SHP77 treated with DMSO at 0.1 percent for 48 hours (cell line): ENCODE measurements around the gene EPHA1.

Experiments
- DNase-seq: peaks from one replicate; lab custom pipeline; 2025; lab: John Stamatoyannopoulos, UW

Gene EPHA1

DNA sequence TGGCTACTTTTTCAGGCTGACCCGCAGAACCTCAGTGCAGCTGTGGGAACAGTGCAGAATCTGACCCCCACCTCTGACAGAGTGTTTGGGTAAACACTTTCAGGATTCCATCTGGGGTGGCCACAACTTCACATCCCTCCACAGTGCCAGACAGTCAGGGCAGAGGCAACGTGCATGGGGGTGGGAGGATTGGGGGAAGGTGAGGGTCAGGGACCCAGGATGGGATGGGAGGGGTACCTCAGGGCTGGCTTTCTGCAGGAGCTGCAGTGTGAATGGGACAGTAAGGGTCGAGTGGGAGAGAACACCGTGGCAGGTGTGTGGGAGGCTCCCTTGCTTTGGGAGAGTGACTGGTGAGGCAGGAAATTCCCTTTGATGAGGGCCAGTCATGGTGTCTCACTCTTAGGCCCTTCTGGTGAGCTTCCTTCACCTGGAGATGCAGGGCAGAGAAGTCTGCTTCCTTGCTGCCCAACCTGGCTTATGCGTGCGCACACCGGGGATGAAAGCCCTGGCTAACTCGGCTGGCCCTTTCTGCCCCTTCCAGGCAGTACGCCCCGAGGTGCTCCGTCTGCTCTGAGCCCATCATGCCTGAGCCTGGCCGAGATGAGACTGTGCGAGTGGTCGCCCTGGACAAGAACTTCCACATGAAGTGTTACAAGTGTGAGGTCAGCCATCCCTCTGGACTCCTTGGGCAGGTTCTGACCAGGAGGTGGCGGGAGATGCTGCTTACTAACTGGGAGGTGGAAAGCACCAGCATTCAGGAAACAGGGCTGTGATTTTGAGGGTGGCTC, 19.1 kb downstream of the EPHA1 start:
- no peak for DNase-seq

DNA sequence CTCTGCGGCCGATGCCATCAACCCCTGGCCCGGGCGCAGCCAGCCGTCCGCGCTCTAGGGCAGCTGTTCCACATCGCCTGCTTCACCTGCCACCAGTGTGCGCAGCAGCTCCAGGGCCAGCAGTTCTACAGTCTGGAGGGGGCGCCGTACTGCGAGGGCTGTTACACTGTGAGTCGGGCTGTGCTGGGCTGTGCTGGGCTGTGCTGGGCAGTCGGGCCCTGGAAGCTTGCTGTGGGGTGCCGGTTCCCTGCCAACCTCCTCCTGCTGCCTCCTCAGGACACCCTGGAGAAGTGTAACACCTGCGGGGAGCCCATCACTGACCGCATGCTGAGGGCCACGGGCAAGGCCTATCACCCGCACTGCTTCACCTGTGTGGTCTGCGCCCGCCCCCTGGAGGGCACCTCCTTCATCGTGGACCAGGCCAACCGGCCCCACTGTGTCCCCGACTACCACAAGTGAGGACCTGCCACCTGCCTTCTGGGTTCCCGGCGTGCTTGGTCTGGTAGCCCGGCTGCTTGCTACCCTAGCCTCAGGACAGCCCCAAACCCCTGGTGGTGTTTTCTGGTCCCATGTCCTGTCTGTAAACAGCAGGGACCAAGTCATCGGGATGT, 20.1 kb downstream of the EPHA1 start:
- DNase-seq = no peak

DNA sequence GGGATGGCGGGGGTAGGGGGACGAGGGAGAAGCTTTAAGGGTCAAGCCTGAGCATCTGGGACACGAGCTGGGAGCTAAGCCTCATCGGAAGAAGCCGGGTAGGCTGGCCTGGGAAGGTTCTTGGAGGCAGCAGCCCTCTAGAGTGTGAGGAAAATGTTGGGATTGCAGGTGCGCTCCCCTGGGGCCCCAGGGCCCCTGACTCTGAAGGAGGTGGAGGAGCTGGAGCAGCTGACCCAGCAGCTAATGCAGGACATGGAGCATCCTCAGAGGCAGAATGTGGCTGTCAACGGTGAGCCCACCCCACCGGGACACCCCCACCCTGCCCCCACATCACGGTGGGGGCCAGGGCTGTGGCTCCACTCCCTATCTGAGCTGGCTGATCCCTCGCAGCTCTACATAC, 20.6 kb downstream of the EPHA1 start:
- DNase-seq = no peak

DNA sequence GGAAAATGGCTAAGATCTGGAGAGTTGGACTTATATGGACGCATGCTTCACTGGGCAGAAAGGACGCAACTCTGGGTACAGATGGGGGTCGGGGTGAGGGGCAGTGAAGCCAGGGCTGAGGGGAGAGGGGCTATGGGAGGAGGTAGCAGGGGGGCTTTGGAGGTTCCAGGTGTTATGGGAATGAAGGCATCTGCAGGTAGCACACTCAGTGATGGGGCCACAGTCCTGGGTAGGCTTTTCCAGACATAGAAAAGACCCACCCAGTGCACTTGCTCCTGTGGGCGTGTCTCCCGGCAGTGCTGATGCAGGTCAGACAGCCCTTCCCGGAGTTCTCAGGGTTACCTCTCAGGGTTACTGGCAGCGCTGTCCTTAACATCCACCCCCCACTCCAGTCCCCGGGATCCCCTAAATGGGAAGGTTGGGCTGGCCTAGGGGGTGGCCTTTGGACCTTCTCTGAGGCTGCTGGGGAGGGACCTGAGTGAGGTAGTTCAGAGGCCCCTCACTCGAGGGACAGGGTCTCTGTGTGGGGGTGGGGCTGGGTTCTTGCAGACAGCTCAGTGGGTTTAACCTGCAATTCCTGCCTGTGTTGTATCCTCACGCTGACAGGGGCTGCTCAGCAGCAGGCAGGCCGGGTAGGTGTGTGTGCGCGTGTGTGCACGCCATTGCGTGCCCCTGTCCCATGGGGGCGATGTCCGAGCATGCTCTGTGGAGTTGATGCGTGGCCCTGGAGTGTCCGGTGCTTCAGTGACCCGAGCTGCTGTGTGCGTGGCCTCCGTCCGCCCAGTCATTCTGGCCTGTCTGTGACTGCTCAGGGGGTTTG, 21.3 kb downstream of the EPHA1 start:
- DNase-seq = no peak

DNA sequence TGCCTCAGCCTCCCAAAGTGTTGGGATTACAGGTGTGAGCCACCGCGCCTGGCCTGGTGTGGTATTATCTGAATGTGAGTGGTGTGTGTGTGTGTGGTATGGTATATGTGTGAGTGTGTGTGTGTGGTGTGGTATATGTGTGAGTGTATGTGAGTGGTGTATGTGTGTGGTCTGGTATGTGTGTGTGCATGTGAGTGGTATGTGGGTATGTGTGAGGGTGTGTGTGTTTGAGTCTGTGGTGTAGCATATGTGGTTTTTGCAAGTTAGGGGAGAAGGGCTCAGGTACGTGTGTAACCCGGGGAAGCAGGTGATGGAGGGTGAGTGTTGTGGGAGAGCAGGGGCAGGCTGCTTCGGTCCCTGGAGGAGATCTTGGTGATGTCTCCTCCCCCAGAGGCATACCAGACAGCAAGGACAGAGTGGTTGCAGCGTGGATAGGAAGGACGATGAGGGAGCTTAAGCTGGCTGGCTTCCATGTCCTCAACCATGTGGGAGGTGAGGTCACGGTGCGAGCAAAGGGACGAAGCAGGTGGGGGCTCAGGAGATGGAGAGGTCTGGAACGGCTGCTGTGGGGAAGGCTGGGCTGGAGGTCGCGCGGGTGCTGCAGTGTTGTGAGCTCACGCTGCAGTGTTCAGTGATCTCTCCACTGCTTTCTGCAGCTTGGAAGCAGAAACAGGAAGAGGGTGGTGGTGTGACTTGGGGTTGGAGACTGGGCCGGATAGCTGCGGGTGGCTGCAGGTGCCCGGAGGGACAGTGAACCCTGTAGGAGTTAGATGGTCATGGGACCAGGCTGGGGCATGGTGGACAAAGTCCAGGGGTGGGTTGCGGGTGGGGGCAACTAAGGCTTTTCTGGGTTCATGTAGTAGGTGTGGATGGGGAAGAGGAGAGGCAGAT, 22.5 kb downstream of the EPHA1 start:
- DNase-seq = no peak

DNA sequence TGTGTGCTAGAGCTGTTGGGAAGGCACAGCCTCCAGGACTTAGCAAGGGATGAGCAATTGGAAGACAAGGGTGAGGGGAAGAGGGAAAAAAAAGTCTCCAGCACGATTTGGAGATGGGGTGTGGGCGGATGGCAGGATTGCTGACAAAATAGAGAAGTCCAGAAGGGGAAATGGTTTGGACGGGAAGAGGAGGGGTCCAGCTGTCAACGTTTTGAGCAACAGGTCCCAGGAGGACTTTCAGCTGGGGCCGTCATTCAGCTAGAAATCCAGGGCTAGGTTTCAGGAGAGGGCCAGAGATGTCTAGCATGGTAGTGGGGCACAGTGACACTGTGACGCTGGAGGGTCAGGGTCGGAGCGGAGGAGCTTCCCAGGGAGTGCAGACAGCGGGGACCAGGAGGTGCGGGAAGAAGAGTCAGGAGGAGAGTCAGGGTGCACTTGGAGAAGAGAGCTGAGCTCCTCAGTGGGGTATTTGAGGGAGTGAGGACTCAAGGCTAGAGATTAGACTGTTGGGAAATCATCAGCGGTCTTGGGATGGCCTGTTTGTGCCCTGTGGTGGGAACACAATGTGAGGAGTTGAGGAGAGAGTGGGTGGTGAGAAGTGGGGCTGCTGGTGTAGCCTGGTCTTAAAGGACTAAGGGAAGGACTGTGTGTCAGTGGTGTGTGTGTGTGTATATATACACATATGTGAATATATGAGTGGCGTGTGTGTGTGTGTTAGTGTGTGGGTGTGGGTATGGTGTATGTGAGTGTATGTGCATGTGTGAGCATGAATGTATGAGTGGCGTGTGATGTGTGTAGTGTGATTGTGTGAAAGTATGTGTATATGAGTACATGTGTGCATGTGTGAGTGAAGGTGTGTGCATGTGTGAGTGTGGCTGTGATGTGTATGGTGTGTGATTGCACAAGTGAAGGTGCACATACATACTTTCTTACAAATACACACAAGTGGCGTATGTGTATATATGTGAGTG, 23.7 kb downstream of the EPHA1 start:
- DNase-seq = no peak

DNA sequence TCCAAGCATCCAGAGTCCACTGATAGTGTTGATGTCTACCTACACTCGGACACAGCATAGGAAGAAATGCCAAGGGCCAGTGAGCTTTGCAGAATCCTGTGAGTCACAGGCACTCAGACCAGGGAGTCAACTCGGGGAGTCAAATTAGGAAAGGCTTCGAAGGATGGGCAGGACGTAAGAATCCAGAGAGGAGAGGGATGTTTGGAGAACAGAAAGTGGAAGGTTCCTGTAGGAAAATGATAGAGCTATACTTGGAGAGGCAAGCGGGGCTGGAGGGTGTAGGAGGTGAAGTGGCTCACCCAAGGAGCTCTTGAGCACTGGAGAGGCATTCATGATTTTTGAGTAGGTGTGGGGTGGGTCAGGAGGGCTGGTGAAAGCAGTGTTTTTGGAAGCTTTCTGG, 24.5 kb downstream of the EPHA1 start:
- DNase-seq = no peak

DNA sequence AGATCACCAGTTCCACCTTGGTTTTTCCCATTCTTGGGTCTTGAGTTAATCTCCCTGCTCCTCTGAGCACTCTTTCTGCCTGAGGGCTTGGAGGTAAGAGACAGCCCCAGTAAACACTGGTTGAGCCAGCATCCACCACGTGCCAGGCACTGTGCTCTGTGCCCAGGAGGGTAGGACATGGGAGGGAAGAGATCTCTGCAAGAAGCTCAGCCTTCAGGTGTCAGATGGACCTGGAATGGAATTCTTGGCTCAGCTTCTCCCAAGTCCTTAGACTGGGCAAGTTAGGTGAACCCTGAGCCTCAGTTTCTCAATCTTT, 25.1 kb downstream of the EPHA1 start:
- DNase-seq = no peak

DNA sequence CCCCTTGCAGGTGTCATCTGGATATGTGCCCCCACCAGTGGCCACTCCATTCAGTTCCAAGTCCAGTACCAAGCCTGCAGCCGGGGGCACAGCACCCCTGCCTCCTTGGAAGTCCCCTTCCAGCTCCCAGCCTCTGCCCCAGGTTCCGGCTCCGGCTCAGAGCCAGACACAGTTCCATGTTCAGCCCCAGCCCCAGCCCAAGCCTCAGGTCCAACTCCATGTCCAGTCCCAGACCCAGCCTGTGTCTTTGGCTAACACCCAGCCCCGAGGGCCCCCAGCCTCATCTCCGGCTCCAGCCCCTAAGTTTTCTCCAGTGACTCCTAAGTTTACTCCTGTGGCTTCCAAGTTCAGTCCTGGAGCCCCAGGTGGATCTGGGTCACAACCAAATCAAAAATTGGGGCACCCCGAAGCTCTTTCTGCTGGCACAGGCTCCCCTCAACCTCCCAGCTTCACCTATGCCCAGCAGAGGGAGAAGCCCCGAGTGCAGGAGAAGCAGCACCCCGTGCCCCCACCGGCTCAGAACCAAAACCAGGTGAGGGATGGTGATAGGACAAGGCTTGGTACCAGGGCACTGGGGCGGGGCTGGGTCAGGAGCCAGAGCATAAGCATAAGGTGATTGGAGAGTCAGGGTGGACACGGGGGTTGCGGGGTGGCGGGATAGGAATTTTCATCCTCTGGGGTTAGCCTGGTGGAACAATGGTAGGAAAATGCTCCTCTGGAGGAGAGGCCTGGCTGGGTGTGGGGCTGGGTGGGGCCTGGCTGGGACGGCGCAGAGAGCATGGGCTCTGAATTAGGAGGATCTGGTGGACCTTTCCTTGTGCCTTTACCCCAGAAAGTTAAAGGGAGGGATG, 25.6 kb downstream of the EPHA1 start:
- DNase-seq = no peak

DNA sequence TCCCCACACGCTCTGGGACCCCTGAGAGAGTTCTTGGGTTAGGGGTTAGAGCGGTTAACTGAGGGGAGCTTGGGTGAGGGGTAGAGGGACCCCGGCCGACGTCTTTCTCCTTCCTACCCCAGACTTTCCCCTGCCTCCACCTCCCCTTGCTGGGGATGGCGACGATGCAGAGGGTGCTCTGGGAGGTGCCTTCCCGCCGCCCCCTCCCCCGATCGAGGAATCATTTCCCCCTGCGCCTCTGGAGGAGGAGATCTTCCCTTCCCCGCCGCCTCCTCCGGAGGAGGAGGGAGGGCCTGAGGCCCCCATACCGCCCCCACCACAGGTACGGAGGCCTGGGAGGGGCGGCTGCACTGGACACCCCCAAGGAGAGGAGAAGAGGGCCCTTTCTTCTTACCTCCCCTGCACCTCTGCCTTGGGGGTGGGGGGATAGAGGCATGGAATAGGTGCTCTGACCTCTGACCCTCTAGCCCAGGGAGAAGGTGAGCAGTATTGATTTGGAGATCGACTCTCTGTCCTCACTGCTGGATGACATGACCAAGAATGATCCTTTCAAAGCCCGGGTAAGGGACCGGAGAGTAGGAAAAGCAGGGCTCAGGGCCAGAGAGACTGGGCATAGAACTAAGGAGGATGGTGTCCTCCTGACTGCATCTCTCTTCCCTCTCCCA, 26.4 kb downstream of the EPHA1 start:
- DNase-seq = no peak

DNA sequence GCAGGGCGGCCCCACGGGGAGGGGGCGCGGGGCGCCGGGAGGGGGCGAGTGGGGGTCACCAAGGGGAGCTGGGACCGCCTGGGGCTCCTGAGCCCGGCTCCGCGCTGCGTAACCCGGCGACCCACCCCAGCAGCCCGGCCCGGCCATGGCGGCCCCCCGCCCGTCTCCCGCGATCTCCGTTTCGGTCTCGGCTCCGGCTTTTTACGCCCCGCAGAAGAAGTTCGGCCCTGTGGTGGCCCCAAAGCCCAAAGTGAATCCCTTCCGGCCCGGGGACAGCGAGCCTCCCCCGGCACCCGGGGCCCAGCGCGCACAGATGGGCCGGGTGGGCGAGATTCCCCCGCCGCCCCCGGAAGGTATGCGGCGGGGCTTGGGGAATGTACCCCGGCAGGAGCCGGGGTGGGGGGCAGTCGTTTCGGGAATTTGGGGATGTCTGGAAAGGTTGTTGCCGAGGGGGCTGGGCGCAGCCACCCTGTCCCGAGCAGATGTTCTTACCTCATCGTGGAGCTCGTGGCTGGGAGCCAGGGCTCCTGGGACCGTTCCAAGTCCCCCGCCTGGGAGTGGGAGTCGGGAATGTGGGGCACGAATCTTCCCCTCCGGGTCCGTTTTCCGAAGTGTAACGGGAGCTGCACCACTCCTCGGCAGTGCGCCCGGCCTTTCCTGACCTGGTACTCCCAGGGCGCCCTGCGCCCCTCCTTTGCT, 27.1 kb downstream of the EPHA1 start:
- no peak for DNase-seq

DNA sequence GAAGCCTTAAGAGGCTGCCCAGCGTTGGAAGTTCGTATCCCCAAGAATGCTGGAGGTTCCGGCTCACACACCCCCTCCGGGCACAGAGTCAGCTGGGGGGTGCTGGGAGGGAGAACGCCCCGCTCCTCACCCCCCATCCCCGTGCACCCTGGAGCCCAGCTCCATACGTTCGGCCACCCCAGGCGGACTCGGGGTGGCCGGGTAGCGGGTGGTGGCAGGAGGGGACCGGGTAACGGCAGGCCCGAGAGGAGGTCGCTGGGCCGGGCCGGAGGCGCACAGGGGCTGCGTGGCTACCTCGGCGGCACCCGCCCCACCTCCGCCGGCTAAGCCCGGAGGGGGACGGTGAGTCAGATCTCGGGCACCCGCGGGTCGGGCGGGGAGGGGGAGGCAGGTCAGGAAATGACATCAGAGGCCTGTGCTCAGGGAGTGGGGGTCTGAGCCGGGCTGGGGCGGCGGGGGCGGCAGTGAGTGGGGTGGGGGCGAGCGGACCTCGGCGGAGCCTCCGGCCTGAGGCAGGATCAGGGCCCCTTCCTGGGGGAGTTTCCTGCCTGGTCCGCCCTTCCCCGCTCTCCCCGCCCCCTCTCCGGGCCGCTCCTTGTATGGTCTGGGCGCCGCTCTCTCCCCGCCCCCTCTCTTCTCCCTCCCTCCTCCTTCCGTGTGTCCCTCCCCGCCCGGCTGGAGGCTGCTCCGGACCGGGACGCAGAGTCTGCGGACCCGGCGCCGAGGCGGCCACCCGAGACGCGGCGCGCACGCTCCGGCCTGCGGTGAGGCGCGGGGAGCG, 27.8 kb downstream of the EPHA1 start, which contains the start of gene ZYX:
Gene ZYX, plus strand, starts transcription at position 700 of the 781 bp plus-strand sequence. CDS start 227 bp downstream, outside the sequence.
- DNase-seq = peak; percentile 18

DNA sequence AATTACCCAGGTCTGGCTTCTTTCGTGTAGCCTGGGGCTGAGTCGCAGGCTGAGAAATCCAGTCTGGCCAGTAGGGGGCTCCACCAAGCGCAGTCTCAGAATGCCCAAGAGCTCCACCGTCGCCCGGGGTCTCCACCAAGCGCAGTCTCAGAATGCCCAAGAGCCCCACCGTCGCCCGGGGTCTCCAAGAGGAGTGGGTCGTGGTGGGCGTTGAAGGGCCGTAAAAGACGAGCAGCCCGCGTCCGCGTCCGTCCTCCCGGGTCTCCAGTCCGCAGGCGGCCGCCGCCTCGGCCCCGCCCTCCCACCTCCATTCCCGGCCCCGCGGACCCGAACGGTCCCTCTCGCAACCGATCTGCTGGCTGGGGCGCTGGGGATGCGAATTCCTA, 28.4 kb downstream of the EPHA1 start:
- DNase-seq = no peak

DNA sequence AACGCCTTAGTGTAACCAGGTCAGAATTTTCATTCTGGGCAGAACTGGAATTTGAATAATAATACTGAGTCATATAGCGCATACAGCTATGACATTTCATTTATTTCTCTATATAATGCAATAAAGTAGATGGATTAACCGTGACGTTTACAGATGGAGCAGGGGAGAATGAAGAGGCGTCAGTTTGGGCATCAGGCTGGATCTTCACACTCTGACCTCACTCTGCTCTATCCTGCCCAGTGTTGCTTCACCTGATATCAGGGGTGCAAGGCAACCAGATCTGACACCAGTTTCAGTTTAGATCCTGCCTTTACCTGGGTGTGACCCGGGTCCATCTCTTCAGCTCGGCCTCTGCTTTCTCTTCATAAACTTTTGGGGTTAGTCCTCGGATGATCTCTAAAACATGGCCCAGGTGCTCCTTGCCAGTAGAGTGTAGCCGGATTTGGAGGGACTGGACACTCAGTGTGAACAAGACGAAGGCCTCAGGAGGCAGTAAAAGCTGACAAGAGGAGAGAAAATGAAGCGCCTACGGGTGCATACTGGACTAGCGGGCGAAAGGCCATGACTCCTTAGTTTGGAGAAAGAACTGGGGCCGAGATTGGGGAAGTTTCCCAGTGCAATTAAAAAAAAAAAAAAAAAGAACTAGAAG, 28.9 kb downstream of the EPHA1 start:
- DNase-seq = no peak

DNA sequence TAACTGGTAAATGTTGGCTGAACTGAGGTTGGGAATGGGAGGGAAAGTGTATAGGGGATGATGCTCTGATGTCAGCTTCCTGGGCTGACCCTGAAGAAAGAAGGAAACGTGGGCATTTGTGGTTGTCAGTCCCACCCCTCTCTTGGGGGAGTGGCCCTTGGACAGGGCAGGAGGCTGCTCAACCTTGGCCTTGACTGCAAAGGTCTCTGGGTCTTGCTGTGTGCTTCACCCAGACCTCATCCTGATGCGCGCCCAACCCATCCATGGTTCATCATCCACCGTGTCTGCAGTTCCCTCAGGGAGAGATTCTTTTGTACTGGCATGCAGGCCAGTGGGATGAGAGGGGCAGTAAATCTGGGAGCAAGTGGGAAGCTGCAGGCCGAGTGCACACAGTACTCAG, 32.3 kb downstream of the EPHA1 start:
- no peak for DNase-seq

DNA sequence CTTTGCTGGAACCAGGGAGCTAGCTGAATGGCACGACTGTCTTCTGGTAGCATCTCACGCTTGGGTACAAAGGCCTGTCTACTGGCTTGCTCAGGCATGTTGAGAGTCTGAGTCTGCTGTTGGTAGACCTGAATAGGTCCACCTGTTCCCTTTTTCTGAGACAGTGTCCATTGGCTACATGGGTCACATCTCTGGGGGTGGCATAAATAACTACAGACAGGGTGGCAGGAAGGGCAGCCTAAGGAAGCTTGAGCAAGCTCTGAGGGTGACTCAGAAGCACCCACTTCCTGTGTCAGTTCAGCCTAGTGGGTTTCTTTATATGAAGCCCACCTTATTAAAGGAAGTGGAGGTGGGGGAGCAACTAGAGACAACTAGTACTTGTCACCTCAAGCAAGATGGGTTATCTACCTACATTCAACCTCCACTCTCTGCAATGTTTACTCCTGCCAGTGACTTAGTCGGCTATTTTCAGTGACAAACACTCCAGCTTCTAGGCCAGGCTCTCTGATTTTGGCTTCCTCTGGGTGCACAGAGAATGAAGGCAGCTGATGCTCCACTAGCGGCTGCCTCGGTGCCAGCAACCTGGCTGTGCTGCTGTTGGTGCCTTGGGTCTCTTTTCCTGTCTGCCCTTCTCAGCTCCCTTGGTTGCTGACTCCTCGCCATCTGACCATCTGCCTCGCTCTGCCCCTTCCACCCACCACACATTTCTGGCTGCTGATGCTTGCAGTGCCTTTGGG, 33.2 kb downstream of the EPHA1 start:
- DNase-seq = no peak

DNA sequence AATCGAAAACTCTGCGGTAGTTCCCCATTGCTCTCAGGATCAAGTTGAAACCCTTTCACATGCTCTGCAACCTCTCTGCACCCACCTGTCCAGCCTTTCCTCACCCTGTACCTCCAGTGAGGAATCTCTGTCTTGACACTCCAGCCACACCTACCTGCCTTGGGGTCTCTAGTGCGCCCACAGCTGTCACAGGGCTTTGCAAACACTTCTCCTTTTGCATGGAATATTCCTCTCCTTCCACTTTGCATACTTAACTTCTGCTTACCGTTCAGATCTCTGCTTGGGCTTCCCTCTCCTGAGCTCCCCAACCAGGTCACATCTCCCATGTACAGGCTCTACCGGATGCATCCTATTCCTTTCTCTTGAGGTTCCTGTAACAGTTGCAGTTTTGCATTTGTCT, 34.1 kb downstream of the EPHA1 start:
- DNase-seq = no peak
